Epidermal melanocyte (primary cell): Measurements from ENCODE around the gene ZNF358.

Experiments
- DNase-seq: peaks from one replicate; pipeline ENCODE4 v3.0.0; 2011; ENCODE audit warnings: low spot score; ENCODE audit not compliant: insufficient read length

ZNF358 gene

DNA sequence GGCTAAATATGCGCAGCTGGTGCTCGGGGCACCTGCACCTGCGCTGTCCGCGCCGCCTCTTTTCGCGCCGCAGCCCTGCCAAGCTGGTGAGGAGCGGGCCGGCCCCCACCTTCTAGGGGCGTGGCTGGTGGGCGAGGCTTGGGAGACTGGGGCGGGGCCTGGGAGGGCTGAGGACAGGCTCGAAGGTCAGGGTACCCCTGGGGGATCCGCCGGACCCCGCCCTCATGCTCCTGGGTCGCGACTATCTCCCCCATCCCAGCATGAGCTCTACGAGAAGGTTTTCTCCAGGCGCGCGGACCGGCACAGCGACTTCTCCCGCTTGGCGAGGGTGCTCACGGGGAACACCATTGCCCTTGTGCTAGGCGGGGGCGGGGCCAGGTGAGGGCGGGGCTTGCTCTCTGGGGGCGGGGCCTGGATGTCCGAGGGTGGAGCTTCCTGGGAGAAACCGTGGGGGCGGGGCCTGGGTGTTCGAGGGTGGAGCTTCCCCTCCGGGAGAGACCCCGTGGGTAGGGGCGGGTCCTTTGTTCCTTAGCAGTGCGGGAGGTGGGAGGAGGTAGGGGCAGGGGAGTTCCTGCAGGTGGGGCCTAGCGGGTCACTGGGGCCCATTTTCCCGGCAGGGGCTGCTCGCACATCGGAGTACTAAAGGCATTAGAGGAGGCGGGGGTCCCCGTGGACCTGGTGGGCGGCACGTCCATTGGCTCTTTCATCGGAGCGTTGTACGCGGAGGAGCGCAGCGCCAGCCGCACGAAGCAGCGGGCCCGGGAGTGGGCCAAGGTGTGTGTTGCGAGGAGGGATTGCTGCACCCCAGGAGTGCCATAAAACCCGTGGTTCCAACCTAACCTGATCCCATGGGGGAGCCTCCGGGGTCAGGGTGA, 39.3 kb downstream of the ZNF358 start:
- DNase-seq, result no peak

GRCh38 chr19:7556696-7557315, 40.9 kb downstream of the ZNF358 start:
- peak; percentile 12 for DNase-seq

GRCh38 chr19:7558667-7559066, 42.8 kb downstream of the ZNF358 start:
- DNase-seq, result no peak

GRCh38 chr19:7559102-7559501, 43.2 kb downstream of the ZNF358 start:
- DNase-seq, result no peak

DNA sequence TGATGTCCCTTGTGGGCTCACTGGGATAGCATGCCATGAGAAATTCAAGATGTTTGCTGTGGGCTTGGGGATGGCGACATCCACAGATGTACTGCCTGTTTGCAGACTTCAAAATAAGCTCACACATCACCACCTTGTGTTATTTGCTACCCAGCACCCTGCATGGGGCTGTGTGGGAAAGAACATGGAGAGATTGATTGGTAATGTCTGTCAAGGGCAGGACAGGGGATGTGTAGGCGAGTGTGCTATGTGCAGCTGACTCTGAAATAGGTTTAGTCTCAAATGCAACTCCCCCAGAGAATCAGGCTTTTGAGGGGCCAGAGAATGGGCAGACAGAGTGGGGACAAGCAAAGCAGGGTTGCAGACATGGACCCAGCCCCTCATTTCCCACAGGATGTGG, 44.4 kb downstream of the ZNF358 start:
- no peak for DNase-seq

DNA sequence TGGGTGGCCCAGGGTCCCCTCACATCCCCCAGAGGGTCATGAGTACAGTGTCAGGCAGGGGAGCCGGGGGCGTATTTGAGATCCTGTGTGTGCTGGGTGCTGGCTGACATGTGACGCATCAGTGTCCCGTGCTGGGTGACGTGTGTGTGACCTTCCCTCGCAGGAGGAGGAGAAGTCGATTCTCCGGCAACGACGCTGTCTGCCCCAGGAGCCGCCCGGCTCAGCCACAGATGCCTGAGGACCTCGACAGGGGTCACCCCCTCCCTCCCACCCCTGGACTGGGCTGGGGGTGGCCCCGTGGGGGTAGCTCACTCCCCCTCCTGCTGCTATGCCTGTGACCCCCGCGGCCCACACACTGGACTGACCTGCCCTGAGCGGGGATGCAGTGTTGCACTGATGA, 45.4 kb downstream of the ZNF358 start:
- DNase-seq, result no peak

DNA sequence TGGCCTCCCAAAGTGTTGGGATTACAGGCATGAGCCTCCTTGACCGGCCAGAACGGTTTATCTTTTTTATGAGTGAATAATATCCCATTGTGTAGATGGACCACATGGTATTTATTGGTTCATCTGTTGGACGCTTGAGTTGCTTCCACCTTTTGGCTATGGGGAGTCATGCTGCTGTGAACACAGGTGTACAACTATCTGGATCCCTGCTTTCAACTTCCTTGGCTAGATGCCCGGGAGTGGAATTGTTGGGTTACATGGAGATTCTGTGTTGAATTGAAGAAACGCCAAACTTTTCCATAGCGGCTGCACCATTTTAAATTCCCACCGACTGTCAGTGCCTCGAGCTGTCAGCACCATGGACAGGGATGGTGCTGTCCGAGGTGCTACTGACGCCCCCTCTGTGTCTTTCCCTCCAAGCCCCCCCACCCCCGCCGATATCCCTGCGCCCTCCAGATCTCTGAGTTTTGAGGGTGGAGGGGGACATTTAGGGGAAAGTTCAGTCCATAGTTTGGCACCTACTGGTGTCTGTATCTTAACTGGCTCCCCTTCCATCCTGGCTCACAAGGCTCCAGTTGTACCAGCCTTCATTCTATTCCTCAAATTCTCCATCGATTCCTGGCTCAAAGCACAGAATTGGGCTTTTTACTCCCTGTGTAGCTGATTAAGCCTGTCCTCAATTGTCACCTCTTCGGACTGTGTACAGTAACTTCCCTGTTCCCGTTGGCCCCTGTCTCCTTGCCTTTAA, 46.9 kb downstream of the ZNF358 start:
- DNase-seq, result no peak

- DNase-seq, result no peak
These were observed 49.0 kb downstream of the ZNF358 start for GRCh38 chr19:7564866-7565265.

GRCh38 chr19:7565332-7565731, 49.4 kb downstream of the ZNF358 start:
- no peak for DNase-seq
